ENCODE results near the gene PALB2. TPM values are rescaled to one million over a fixed set of nuclear protein-coding genes. Genes with fewer than 3 reads are reported as not detected.

PALB2 gene
- total and polyA plus RNA-seq, 9 of the 15 experiments (the other 6 are each of a cell fraction or from before 2014, with no cell fraction given), result 7.0 to 25.8 (median 15.2) TPM

DNA sequence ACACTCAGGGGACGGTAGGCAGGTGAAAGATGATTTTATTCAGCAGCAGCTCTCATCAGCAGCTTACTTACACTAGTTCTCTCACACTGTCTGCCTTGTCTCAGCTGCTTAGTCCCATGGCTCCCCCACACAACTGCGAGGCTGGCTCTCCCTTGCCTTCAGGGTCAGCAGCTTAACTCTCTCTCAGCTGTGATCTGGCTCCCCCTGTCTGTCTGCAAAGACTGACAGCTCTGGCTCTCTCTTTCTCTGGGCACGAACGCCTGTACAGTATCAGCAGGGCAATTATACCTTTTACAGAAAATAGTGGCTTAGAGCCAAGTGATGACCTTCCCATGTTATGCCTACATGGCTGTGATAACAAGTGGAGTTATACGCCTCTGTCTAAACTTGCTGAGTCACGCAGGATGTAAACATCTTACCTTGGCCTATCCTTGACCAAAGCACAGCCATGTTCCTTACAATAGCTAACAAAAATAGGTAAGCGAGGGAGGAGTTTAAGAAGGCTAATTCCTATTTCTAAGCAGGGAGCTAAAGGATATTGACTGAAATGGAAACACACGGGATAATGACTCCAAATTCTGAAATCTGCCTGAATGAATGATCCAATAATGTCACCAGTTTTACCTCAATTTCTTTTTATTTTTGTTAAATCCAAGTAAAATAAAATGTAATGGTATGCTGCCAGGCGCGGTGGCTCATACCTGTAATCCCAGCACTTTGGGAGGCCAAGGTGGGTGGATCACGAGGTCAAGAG is 43.9 kb downstream of the PALB2 start (continued):
- TF ChIP-seq, protein P1, sequence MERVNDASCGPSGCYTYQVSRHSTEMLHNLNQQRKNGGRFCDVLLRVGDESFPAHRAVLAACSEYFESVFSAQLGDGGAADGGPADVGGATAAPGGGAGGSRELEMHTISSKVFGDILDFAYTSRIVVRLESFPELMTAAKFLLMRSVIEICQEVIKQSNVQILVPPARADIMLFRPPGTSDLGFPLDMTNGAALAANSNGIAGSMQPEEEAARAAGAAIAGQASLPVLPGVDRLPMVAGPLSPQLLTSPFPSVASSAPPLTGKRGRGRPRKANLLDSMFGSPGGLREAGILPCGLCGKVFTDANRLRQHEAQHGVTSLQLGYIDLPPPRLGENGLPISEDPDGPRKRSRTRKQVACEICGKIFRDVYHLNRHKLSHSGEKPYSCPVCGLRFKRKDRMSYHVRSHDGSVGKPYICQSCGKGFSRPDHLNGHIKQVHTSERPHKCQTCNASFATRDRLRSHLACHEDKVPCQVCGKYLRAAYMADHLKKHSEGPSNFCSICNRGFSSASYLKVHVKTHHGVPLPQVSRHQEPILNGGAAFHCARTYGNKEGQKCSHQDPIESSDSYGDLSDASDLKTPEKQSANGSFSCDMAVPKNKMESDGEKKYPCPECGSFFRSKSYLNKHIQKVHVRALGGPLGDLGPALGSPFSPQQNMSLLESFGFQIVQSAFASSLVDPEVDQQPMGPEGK (CRISPR knock-in tag; IDR thresholded peaks at IDR 0.05; ENCODE audit: borderline replicate concordance), result peak; percentile 97
- peak; percentile 86; the same call in 1 of the 2 replicates for TF ChIP-seq TARDBP (IDR thresholded peaks at IDR 0.05)
- TF ChIP-seq JUND (IDR thresholded peaks at IDR 0.05; ENCODE audit: borderline replicate concordance, low read depth, low read length), result peak; percentile 45; the same call in 1 of the 2 replicates
- TF ChIP-seq JUND (tag; IDR thresholded peaks at IDR 0.05; ENCODE audit: borderline replicate concordance, low read depth, low read length), result peak; percentile 96
- peak; percentile 93 for TF ChIP-seq ELK3 (CRISPR knock-in tag; IDR thresholded peaks at IDR 0.05)
- no peak for TF ChIP-seq NCOA6 (IDR thresholded peaks at IDR 0.05)
- TF ChIP-seq ZNF586 (CRISPR knock-in tag; conservative IDR thresholded peaks at IDR 0.05), result peak; percentile 92; the same call in 1 of the 2 replicates
- TF ChIP-seq MBD1 (CRISPR knock-in tag; IDR thresholded peaks at IDR 0.05), result peak; percentile 92
- TF ChIP-seq E2F3 (CRISPR knock-in tag; IDR thresholded peaks at IDR 0.05), result peak; percentile 98
- TF ChIP-seq MTA3 (IDR thresholded peaks at IDR 0.05; ENCODE audit: borderline replicate concordance), result peak; percentile 88; the same call in 1 of the 2 replicates
- peak; percentile 38 to 88; a peak in 3 of 4 replicates for TF ChIP-seq SRF (CRISPR knock-in tag; IDR thresholded peaks at IDR 0.05)
- peak in 1 of 2 experiments; percentile 29; a peak in 1 of 4 replicates for TF ChIP-seq NRF1 (conservative IDR thresholded peaks at IDR 0.05 in 1 of 2, IDR thresholded peaks at IDR 0.05 in 1 of 2)
- TF ChIP-seq SMC3 (conservative IDR thresholded peaks at IDR 0.05; ENCODE audit: insufficient read depth, low read depth, low read length), result 0 out of 2 replicates have a peak, but pooled peaks have one; percentile 16
- TF ChIP-seq TEAD2 (tag; IDR thresholded peaks at IDR 0.05), result peak; percentile 99
- no peak; the same call in 1 of the 2 replicates for TF ChIP-seq ZNF518B (CRISPR knock-in tag; IDR thresholded peaks at IDR 0.05)
- TF ChIP-seq NFRKB (IDR thresholded peaks at IDR 0.05; ENCODE audit: low read depth), result 0 out of 2 replicates have a peak, but pooled peaks have one; percentile 55
- peak in 1 of 2 experiments; percentile 100; a peak in 2 of 4 replicates for TF ChIP-seq TEAD1 (CRISPR knock-in tag; IDR thresholded peaks at IDR 0.05)
- no peak for TF ChIP-seq TCF7L2 (IDR thresholded peaks at IDR 0.05; ENCODE audit: low read depth, low read length)
- TF ChIP-seq NCOA1 (IDR thresholded peaks at IDR 0.05; ENCODE audit: low read depth), result peak; percentile 54; the same call in 1 of the 2 replicates

Data from K562 (cell line).